Right atrium auricular region (tissue), 2 donors: Measurements from ENCODE around the gene SFXN1. TPM values are rescaled to one million over a fixed set of nuclear protein-coding genes. Genes with fewer than 3 reads are reported as not detected.

Experiments used
- DNase-seq: peaks from one replicate; pipeline ENCODE4 v3.0.0-alpha.2; 2019; ENCODE audit warnings: low spot score
- H3K27ac ChIP-seq, 2 donors: fragments of 200-600 bp; sonication (generic); 1 replicate in 1 of 2; 2 replicates in 1 of 2; pipeline ENCODE4 v1.5.1; 2016 to 2019
- H3K27me3 ChIP-seq, 2 donors: fragments of 200-600 bp; sonication (generic); one replicate each; pipeline versions ENCODE4 v1.5.1 to v1.6.0; 2017 to 2019
- H3K36me3 ChIP-seq: fragments of 200-600 bp; sonication (generic); one replicate; pipeline ENCODE4 v1.5.1; 2016
- H3K4me1 ChIP-seq, 2 donors: fragments of 200-600 bp; sonication (generic); one replicate each; pipeline versions ENCODE4 v1.5.1 to v1.6.0; 2017 to 2019
- H3K4me3 ChIP-seq, 2 donors: fragments of 200-600 bp; sonication (generic); 1 replicate in 1 of 2; 2 replicates in 1 of 2; pipeline ENCODE4 v1.5.1; 2017 to 2019; ENCODE audit warnings: mild to moderate bottlenecking in 1 of 2, moderate library complexity in 1 of 2
- H3K9me3 ChIP-seq, 2 donors: fragments of 200-600 bp; sonication (generic); one replicate each; pipeline ENCODE4 v1.5.1; 2019
- CTCF ChIP-seq, 2 donors: fragments of 200-600 bp; sonication (generic); IDR thresholded peaks; one replicate each; pipeline ENCODE4 v1.5.1; 2019; ENCODE audit warnings: antibody characterized with exemption in 2 of 2
- total RNA-seq, 2 donors: library from RNA; depleted of rRNA; stranded (reverse); fragments of >200 nt; gene quantifications; one replicate each; pipeline ENCODE4 v1.1.0, GENCODE V29; 2016

Gene SFXN1
- total RNA-seq, 2 donors from 2014 or later: 23.3 to 33.0 TPM

- no peak overlapping the region for H3K27ac ChIP-seq
- H3K9me3 ChIP-seq: no peaks in the 10 kb centered on the region
- H3K4me3 ChIP-seq: no peak overlapping the region
- H3K36me3 ChIP-seq: no peaks in the 10 kb centered on the region
- H3K4me1 ChIP-seq: no peaks in the 10 kb centered on the region
- H3K27me3 ChIP-seq: no peaks in the 10 kb centered on the region
- no peak for DNase-seq
- no peak for TF ChIP-seq CTCF (IDR thresholded peaks at IDR 0.05)
These were observed 81.7 kb downstream of the SFXN1 start for GRCh38 chr5:175560011-175560410.

DNA sequence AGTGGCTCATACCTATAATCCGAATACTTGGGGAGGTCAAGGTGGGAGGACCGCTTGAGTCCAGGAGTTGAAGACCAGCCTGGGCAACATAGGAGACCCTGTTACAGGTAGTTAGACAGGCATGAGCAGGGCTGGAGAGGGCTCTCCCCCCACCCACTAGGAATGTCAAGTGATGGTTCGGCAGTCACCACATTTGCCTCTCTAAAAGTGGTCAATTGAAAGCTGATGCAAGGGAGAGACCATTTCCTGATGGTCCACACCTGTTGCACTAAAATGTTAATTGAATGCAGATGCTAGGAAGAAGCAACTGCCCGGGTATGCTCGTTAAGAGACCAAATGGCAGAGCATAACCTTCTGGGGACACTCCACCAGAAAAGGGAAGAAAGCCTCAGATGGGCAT is 82.7 kb downstream of the SFXN1 start:
- no peaks in the 10 kb centered on the region for H3K27me3 ChIP-seq
- no peaks in the 10 kb centered on the region for H3K4me1 ChIP-seq
- no peak for DNase-seq
- H3K4me3 ChIP-seq: no peak overlapping the region
- TF ChIP-seq CTCF (IDR thresholded peaks at IDR 0.05): no peak
- no peaks in the 10 kb centered on the region for H3K9me3 ChIP-seq
- no peaks in the 10 kb centered on the region for H3K36me3 ChIP-seq
- H3K27ac ChIP-seq: no peak overlapping the region

DNA sequence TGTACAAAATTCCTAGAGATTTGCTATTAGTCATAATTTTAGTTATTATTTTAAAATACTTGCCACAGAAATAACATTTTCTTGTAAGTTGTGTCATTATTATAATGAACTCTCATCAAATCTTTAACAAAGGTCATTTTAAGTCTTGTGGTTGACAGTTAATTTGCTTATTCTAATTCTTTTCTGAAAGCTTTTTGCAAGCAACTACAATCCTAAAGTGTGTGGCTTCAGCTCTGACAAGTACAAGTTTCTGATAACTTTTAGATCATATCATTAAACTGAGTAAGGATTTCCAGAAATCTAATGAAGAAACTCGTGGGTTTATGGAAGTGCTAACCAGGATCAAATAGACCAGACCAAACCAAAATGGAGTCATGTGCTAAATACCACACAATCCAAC is 86.4 kb downstream of the SFXN1 start:
- Histone ChIP-seq H3K9me3 (no peaks in the 10 kb centered on the region), H3K4me1 (no peaks in the 10 kb centered on the region), H3K36me3 (no peaks in the 10 kb centered on the region), H3K27ac (no peak overlapping the region), H3K27me3 (no peaks in the 10 kb centered on the region), H3K4me3 (no peak overlapping the region)
- no peak for DNase-seq
- no peak for TF ChIP-seq CTCF (IDR thresholded peaks at IDR 0.05)

- H3K27ac ChIP-seq: no peak overlapping the region
- H3K4me3 ChIP-seq: no peak overlapping the region
- TF ChIP-seq CTCF (IDR thresholded peaks at IDR 0.05): no peak
- H3K36me3 ChIP-seq: no peaks in the 10 kb centered on the region
- H3K4me1 ChIP-seq: no peaks in the 10 kb centered on the region
- no peaks in the 10 kb centered on the region for H3K27me3 ChIP-seq
- no peaks in the 10 kb centered on the region for H3K9me3 ChIP-seq
- no peak for DNase-seq
These were observed 88.3 kb downstream of the SFXN1 start for GRCh38 chr5:175566697-175567096.

GRCh38 chr5:175567954-175568353 is 89.6 kb downstream of the SFXN1 start:
- TF ChIP-seq CTCF (IDR thresholded peaks at IDR 0.05): peak in 1 of 2 donors; percentile 22
- H3K27ac ChIP-seq: no peak overlapping the region
- H3K27me3 ChIP-seq: no peaks in the 10 kb centered on the region
- no peaks in the 10 kb centered on the region for H3K9me3 ChIP-seq
- no peaks in the 10 kb centered on the region for H3K4me1 ChIP-seq
- DNase-seq: no peak
- H3K4me3 ChIP-seq: no peak overlapping the region
- no peaks in the 10 kb centered on the region for H3K36me3 ChIP-seq

DNA sequence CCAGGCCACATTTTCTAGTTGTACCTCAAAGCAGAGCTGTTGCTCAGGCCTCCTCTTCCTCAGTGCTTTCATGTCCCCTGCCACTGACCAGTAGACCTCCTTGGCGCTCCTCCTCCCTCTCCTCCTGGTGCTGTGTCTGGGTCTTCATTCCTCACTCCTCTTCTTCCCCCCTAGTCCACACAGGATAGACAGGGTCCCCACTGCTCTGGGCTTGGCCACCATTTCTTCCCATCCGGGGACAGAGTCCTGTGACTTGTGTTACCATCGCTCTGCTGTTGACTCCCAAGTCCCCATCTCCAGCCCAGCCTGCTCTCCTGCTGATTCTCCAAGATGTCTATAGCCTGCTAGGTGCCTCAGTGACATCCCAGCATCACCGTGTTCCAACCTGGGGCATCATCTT is 91.3 kb downstream of the SFXN1 start:
- peaks cover 0 to 11% of the 10 kb centered on the region in 2 donors for H3K4me1 ChIP-seq
- TF ChIP-seq CTCF (IDR thresholded peaks at IDR 0.05): no peak
- no peaks in the 10 kb centered on the region for H3K9me3 ChIP-seq
- no peak overlapping the region for H3K27ac ChIP-seq
- H3K27me3 ChIP-seq: no peaks in the 10 kb centered on the region
- no peak for DNase-seq
- no peaks in the 10 kb centered on the region for H3K36me3 ChIP-seq
- no peak overlapping the region for H3K4me3 ChIP-seq
